ENCODE measurements around the gene MPC1.

The MPC1 gene

DNA sequence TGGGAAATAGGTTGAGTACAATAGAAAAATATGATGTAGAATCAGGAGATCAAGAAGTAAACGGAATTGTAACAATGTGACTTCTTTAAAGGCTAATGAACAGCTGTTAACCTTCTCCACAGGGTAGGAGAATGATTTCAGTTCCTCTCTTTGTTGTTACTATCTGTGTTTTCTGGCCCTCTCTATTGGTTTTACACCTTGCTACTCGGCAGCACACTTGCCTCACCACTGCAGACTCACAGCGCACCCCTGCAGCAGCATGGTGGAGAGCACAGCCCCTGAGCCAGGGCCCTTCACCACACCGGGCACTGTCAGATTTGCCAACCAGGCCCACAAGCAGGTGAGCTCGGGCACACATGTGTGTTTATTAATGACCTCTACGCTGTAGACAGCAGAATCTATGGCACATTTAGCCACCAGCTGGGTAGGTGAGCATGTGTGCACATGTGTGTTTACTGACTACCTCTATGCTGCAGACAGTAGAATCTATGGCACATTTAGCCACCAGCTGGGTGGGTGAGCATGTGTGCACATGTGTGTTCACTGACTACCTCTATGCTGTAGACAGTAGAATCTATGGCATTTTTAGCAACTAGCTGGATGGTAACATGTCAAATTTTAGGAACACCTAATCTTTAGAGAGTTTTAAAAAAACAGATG is 57.2 kb downstream of the MPC1 start:
- Histone ChIP-seq H3K27ac (ENCODE audit: low read depth, low read length) (no peak overlapping the region), H3K27me3 (ENCODE audit: control insufficient read depth in 1 of 2, insufficient read depth in 2 of 2, low read length in 2 of 2) (no peaks in the 10 kb centered on the region), H3K9ac (ENCODE audit: low read depth in 1 of 2, low read length in 2 of 2) (no peak overlapping the region), H3K4me1 (ENCODE audit: control insufficient read depth in 1 of 2, insufficient read depth in 2 of 2, low read length in 2 of 2) (peaks cover 0 to 5% of the 10 kb centered on the region in 2 donors), H3K9me3 (ENCODE audit: control insufficient read depth in 1 of 2, low read length in 2 of 2) (no peaks in the 10 kb centered on the region), H3K36me3 (ENCODE audit: control insufficient read depth in 1 of 2, insufficient read depth in 2 of 2, low read length in 2 of 2) (peaks cover 19 to 57% of the 10 kb centered on the region in 2 donors), H3K4me3 (ENCODE audit: low read depth in 1 of 2, low read length in 2 of 2) (no peak overlapping the region)

DNA sequence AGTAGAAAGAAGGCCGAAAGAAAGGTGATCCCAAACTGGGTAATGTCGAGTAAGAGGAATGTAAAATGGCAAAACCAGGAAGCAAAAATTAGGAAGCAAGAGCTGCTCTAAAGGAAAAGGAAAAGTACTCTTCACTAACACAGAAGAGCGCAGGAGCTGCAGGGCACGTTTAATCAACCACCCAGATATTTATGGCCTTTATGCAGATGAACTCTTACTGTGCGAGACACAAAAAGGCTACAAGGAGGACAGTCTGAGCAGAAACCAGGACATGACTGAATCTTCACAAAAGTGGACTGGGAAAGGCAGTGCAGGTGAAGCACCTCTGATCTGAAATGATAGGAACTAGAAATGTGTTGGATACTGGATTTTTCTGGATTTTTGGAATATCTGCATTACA is 59.3 kb downstream of the MPC1 start:
- Histone ChIP-seq H3K27me3 (ENCODE audit: control insufficient read depth in 1 of 2, insufficient read depth in 2 of 2, low read length in 2 of 2) (no peaks in the 10 kb centered on the region), H3K9me3 (ENCODE audit: control insufficient read depth in 1 of 2, low read length in 2 of 2) (no peaks in the 10 kb centered on the region), H3K9ac (ENCODE audit: low read depth in 1 of 2, low read length in 2 of 2) (no peak overlapping the region), H3K4me3 (ENCODE audit: low read depth in 1 of 2, low read length in 2 of 2) (no peak overlapping the region), H3K4me1 (ENCODE audit: control insufficient read depth in 1 of 2, insufficient read depth in 2 of 2, low read length in 2 of 2) (peaks cover 0 to 5% of the 10 kb centered on the region in 2 donors), H3K36me3 (ENCODE audit: control insufficient read depth in 1 of 2, insufficient read depth in 2 of 2, low read length in 2 of 2) (peaks cover 19 to 50% of the 10 kb centered on the region in 2 donors), H3K27ac (ENCODE audit: low read depth, low read length) (no peak overlapping the region)

DNA sequence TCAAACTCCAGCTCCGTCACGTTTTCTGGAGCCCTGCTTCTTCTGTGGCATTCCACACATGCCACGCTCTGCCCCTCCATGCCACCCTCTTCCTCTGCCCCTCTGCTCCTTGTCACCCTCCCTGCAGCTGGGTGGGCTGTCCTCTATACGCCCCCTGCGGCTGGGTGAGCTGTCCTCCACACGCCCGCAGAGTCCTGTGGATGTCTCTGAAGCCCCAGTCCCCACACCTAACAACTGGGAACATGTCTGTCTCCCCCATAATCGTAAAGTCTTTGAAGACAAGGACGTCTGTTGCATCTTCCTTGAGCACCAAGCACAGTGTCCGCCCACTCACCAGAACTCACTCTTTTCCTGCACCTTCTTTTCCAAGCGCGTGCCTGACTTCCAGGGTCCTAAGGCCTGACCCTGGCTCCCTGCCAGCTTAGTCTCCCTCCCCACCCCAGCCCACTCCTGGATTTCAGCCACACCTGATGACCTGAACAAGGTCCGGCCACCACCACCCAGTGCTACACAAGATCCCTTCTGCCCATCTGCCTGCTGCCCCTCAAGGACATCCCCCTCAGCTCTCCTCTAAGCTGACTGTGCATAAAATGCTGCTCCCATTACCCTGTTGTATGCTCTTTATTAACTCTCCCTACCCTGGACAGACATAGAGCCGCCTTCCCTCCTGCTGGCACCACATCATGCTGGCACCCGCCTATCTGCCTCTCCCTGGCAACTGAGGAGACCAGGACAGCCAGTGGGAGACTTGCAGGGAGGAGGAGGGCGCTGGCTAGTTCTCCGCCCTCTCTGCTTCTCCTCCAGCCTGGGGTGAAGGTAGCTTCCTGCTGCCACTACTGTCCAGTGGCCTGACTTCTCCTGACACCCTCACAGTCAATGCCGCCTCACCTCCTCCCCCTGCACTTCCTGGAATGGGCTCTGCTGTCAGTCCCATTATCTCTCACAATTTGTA is 63.8 kb downstream of the MPC1 start:
- Histone ChIP-seq H3K4me1 (ENCODE audit: control insufficient read depth in 1 of 2, insufficient read depth in 2 of 2, low read length in 2 of 2) (no peaks in the 10 kb centered on the region), H3K27ac (ENCODE audit: low read depth, low read length) (no peak overlapping the region), H3K9ac (ENCODE audit: low read depth in 1 of 2, low read length in 2 of 2) (no peak overlapping the region), H3K9me3 (ENCODE audit: control insufficient read depth in 1 of 2, low read length in 2 of 2) (no peaks in the 10 kb centered on the region), H3K36me3 (ENCODE audit: control insufficient read depth in 1 of 2, insufficient read depth in 2 of 2, low read length in 2 of 2) (peaks cover 6 to 20% of the 10 kb centered on the region in 2 donors), H3K27me3 (ENCODE audit: control insufficient read depth in 1 of 2, insufficient read depth in 2 of 2, low read length in 2 of 2) (no peaks in the 10 kb centered on the region), H3K4me3 (ENCODE audit: low read depth in 1 of 2, low read length in 2 of 2) (no peak overlapping the region)

- peaks cover 6 to 14% of the 10 kb centered on the region in 2 donors for H3K36me3 ChIP-seq (ENCODE audit: control insufficient read depth in 1 of 2, insufficient read depth in 2 of 2, low read length in 2 of 2)
Observed at GRCh38 chr6:166318227-166318626, 64.5 kb downstream of the MPC1 start.

DNA sequence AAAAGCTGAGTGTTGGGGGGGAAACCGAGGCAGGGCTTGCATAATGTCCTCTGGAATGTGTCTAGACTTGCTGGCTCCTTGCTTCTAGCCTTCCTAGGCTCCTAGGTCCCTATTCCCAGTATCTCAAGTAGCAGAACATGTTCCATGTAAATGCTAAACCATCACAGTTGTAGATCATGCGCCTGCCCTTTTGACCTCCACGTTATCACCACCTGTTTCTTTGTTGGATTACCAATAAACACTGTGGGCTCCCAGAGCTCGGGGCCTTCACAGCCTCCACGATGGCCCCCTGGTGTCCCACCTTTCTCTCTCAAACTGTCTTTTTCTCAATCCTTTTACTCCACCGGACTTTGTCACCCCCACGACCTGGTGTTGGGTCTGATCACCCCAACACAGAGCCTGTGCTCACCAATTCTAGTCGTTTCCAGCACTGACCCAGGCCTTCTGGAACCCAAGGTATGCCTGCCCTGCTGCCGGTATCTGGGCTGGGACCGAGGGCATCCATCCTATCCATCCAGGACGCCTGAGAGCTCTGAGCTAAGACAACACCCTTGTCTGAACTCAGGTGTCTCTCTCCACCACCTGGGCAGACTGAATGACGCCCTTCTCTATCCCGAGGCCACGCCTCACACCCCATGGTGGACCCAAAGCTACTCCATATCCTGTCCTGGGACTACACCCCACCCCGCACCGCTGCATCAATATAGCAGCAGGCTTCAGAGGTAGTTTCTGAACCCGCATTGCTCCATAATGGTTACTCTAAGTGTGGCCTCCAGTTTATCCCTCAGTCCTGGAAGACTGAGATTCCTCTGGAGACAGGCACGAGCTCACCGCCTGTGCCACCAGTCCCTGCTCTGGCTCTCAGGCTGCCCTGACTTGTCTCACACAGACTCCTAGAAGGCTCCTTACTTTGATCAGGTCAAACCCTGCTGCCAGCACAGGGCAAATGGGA is 65.2 kb downstream of the MPC1 start:
- Histone ChIP-seq H3K4me3 (ENCODE audit: low read depth in 1 of 2, low read length in 2 of 2) (no peak overlapping the region), H3K36me3 (ENCODE audit: control insufficient read depth in 1 of 2, insufficient read depth in 2 of 2, low read length in 2 of 2) (peaks cover 3 to 12% of the 10 kb centered on the region in 2 donors), H3K9ac (ENCODE audit: low read depth in 1 of 2, low read length in 2 of 2) (no peak overlapping the region), H3K27me3 (ENCODE audit: control insufficient read depth in 1 of 2, insufficient read depth in 2 of 2, low read length in 2 of 2) (no peaks in the 10 kb centered on the region), H3K4me1 (ENCODE audit: control insufficient read depth in 1 of 2, insufficient read depth in 2 of 2, low read length in 2 of 2) (no peaks in the 10 kb centered on the region), H3K27ac (ENCODE audit: low read depth, low read length) (no peak overlapping the region), H3K9me3 (ENCODE audit: control insufficient read depth in 1 of 2, low read length in 2 of 2) (no peaks in the 10 kb centered on the region)

More at GRCh38 chr6:166318227-166318626, 64.5 kb downstream of the MPC1 start:
- no peak overlapping the region for H3K27ac ChIP-seq (ENCODE audit: low read depth, low read length)
- no peaks in the 10 kb centered on the region for H3K27me3 ChIP-seq (ENCODE audit: control insufficient read depth in 1 of 2, insufficient read depth in 2 of 2, low read length in 2 of 2)
- H3K9ac ChIP-seq (ENCODE audit: low read depth in 1 of 2, low read length in 2 of 2): no peak overlapping the region
- H3K9me3 ChIP-seq (ENCODE audit: control insufficient read depth in 1 of 2, low read length in 2 of 2): no peaks in the 10 kb centered on the region
- no peaks in the 10 kb centered on the region for H3K4me1 ChIP-seq (ENCODE audit: control insufficient read depth in 1 of 2, insufficient read depth in 2 of 2, low read length in 2 of 2)
- no peak overlapping the region for H3K4me3 ChIP-seq (ENCODE audit: low read depth in 1 of 2, low read length in 2 of 2)

GRCh38 chr6:166315436-166315835 is 67.3 kb downstream of the MPC1 start:
- Histone ChIP-seq H3K36me3 (ENCODE audit: control insufficient read depth in 1 of 2, insufficient read depth in 2 of 2, low read length in 2 of 2) (peaks cover 3 to 4% of the 10 kb centered on the region in 2 donors), H3K27ac (ENCODE audit: low read depth, low read length) (no peak overlapping the region), H3K9me3 (ENCODE audit: control insufficient read depth in 1 of 2, low read length in 2 of 2) (no peaks in the 10 kb centered on the region), H3K27me3 (ENCODE audit: control insufficient read depth in 1 of 2, insufficient read depth in 2 of 2, low read length in 2 of 2) (peaks cover 0 to under 1% of the 10 kb centered on the region in 2 donors), H3K9ac (ENCODE audit: low read depth in 1 of 2, low read length in 2 of 2) (no peak overlapping the region), H3K4me3 (ENCODE audit: low read depth in 1 of 2, low read length in 2 of 2) (no peak overlapping the region), H3K4me1 (ENCODE audit: control insufficient read depth in 1 of 2, insufficient read depth in 2 of 2, low read length in 2 of 2) (no peaks in the 10 kb centered on the region)

Data from duodenal mucosa (tissue), 2 donors.